Measurements from ENCODE around the gene CRKL.
"Not testable (repeated sequence)": the region's sequence is repeated elsewhere in the genome, so short reads cannot be mapped to it uniquely, and the experiment has no call there.

The CRKL gene

GRCh38 chr22:20930004-20930403 lies 12.8 kb downstream of the CRKL start:
- no peak for TF ChIP-seq CTCF (IDR thresholded peaks at IDR 0.05; ENCODE audit: low read depth, low read length)
- no peak for DNase-seq (ENCODE audit: extremely low read depth, low read depth)

- not testable (repeated sequence) for DNase-seq (ENCODE audit: extremely low read depth, low read depth)
Observed at GRCh38 chr22:20930435-20930834, 13.2 kb downstream of the CRKL start.

GRCh38 chr22:20931126-20931654 lies 14.0 kb downstream of the CRKL start:
- DNase-seq (ENCODE audit: extremely low read depth, low read depth): no peak
- TF ChIP-seq CTCF (IDR thresholded peaks at IDR 0.05; ENCODE audit: low read depth, low read length): no peak

- no peak for DNase-seq (ENCODE audit: extremely low read depth, low read depth)
- no peak for TF ChIP-seq CTCF (IDR thresholded peaks at IDR 0.05; ENCODE audit: low read depth, low read length)
Observed at GRCh38 chr22:20933910-20934309, 16.7 kb downstream of the CRKL start.

GRCh38 chr22:20935049-20935448 lies 17.8 kb downstream of the CRKL start:
- not testable (repeated sequence) for DNase-seq (ENCODE audit: extremely low read depth, low read depth)

GRCh38 chr22:20935780-20936539 lies 18.8 kb downstream of the CRKL start:
- DNase-seq (ENCODE audit: extremely low read depth, low read depth): not testable (repeated sequence)

- TF ChIP-seq CTCF (IDR thresholded peaks at IDR 0.05; ENCODE audit: low read depth, low read length): no peak
- no peak for DNase-seq (ENCODE audit: extremely low read depth, low read depth)
Observed at GRCh38 chr22:20937031-20937793, 20.0 kb downstream of the CRKL start.

GRCh38 chr22:20937794-20938671 lies 20.8 kb downstream of the CRKL start:
- no peak for TF ChIP-seq CTCF (IDR thresholded peaks at IDR 0.05; ENCODE audit: low read depth, low read length)
- DNase-seq (ENCODE audit: extremely low read depth, low read depth): no peak

GRCh38 chr22:20939457-20940185 lies 22.4 kb downstream of the CRKL start:
- not testable (repeated sequence) for DNase-seq (ENCODE audit: extremely low read depth, low read depth)

All from AG09319 (cell line).